NOMO-1 (cell line): ENCODE results near the gene PPM1H.
"Not testable (repeated sequence)": the region's sequence is repeated elsewhere in the genome, so short reads cannot be mapped to it uniquely, and the experiment has no call there.

ENCODE experiments used
- DNase-seq, 2 experiments: peaks; one replicate each; lab custom pipeline; 2025; ENCODE audit not compliant: unreplicated experiment in 2 of 2; lab: John Stamatoyannopoulos, UW

PPM1H gene

DNA sequence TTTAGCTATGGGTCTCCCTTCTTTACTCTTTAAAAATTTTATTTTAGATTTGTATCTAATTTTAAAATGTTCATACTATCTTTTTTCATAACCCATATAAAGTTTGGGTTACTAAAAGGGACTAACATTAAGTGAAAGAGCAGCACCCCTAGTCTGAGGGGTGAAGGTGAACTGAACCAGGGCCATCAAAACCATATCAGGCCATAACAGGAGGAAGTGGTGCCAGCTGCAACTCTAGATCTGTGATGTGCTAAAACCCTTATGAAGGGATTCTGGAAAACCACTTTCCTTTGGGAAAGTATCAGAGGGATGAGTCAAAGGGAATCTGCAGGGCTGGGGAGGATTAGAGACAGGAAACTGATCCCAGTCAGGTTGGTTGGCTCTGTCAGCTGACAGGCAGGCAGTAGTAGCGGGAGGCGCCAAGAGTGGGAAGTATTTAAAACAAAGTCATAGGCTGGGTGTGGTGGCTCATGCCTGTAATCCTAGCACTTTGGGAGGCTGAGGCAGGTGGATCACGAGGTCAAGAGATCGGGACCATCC, 162.5 kb downstream of the PPM1H start:
- no peak for DNase-seq

- no peak for DNase-seq
Measured at GRCh38 chr12:62771828-62772227, 163.1 kb downstream of the PPM1H start.

GRCh38 chr12:62770381-62770780, 164.6 kb downstream of the PPM1H start:
- no peak for DNase-seq

- DNase-seq = no peak
Measured at GRCh38 chr12:62769076-62769619, 165.8 kb downstream of the PPM1H start.

GRCh38 chr12:62767946-62768345, 167.0 kb downstream of the PPM1H start:
- no peak for DNase-seq

DNA sequence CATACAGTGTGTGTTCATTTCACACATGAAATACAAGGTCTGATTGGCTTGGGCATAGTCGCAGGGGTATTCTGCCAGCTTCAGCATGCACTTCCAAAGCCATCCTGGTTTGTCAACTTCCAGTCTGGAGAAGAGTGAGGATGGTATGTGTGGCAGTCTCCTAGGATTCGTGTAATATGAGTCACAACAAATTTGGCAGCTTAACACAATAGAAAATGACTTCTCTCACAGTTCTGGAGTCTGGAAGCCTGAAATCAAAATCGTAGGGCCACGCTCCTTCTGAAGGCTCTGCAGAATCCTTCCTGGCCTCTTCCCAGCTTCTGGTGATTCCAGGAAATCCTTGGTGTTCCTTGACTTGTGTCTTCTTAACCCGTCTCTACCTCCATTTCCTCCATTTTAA, 167.5 kb downstream of the PPM1H start:
- DNase-seq = no peak

- no peak for DNase-seq
Measured at GRCh38 chr12:62766496-62766895, 168.5 kb downstream of the PPM1H start.

DNA sequence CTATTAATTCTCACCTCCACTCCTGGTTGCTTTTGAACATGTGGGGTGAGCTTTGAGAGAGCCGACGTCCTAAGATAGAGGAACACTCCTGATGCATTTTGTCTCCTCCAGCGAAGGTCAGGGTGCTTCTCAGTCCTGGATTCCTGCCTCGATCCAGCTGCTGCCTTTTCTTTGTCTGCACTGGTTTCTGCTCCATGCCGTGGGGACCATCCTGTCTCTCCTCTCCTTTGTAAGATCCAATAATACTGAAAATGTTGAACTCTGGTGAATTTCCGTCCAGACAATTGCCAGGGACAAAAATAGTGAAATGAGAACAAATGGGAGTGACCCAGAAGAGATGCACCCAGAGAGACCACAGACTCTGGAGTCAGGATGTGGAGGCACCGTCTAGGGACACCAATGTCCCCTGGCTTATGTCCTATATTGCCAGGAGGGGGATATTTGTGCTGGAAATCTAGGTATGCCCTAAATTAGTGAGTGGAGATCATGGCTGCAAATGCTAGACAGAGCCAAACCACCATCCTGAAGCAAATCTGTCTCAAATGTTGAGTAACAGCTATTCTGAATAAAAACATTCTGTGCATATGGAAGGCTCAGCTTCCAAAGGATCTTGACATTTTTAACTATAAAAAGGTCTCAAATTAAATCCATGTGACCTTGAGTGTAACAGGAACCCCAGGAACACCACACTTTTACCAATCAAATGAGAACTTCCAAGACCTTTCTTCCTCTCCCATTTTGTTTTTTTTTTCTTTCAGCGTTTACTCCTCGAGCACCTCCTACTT, 170.9 kb downstream of the PPM1H start:
- no peak for DNase-seq

- DNase-seq = no peak
Measured at GRCh38 chr12:62763312-62763711, 171.6 kb downstream of the PPM1H start.

DNA sequence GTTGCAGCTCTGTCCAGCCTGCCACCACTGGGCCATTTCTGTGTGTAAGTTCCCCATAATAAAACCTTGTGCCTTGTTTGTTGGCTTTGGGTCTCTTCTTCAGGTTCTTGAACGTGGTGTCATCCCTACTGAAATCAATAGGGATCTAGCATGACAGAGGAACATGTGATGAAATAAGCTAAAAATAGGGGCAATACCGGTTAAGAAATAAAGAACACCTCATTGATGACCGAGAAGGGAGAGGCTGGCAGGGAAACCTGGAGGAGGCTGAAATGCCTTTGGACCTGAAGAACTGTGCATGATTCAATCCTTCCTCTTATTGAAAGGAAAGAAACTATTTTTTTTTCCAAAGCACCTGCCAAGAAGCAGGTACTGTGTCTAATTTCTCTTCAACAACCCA, 172.3 kb downstream of the PPM1H start:
- no peak for DNase-seq

DNA sequence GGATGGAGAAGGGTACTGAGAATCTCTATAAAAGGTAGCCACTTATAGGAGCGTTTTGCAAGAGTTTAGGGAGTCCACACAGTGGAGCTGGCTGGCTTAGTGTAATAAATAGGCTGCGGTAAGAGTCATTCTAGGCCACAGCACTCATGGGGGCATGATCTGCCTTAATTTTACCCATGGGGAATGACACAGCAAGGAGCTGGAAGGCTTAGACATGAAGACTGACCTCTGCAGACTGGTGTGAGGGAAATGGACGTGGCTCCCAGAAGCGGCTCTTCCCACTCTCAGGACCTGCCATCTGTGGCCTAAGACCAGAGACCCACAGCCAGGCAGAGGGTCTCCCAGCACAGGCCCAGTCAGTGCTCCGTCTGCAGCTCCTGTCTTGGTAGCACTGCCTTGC, 173.3 kb downstream of the PPM1H start:
- DNase-seq = no peak

GRCh38 chr12:62760779-62761178, 174.2 kb downstream of the PPM1H start:
- no peak for DNase-seq

DNA sequence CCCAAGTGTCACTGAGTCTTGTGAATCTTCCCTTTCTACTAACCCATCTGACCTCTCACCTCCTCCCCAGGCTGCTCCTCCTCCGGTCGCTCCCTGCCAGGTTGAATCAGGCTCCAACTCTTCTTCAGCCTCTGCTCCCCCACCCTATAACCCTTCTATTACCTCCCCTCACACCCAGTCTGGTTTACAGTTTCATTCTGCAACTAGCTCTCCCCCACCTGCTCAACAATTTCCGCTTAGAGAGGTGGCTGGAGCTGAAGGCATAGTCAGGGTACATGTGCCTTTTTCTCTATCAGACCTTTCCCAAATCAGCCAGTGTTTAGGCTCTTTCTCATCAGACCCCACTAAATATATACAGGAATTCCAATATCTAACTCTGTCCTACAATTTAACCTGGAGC, 174.6 kb downstream of the PPM1H start:
- DNase-seq = not testable (repeated sequence)

DNA sequence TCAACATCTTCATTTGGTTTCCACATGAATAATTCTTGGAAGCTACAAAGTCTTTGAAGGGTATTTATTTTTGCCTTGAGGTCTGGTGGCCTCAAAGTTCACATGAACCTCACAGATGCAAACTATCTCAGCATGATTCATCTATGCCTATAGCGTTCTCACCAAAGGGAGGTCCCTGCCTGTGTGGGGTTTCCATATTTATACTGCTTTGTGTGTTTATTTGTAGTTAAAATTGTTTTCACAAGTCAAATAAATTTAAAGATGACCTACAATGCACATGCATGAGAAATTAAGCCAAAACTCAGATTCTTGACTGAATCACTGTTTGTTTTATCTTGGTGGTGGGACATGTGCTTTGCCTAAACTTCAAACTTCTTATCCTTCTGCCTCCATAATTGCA, 176.7 kb downstream of the PPM1H start:
- no peak for DNase-seq

- DNase-seq = no peak
Measured at GRCh38 chr12:62757048-62757447, 177.9 kb downstream of the PPM1H start.

GRCh38 chr12:62754706-62755105, 180.2 kb downstream of the PPM1H start:
- no peak for DNase-seq

GRCh38 chr12:62751810-62752155, 183.2 kb downstream of the PPM1H start:
- DNase-seq = no peak

DNA sequence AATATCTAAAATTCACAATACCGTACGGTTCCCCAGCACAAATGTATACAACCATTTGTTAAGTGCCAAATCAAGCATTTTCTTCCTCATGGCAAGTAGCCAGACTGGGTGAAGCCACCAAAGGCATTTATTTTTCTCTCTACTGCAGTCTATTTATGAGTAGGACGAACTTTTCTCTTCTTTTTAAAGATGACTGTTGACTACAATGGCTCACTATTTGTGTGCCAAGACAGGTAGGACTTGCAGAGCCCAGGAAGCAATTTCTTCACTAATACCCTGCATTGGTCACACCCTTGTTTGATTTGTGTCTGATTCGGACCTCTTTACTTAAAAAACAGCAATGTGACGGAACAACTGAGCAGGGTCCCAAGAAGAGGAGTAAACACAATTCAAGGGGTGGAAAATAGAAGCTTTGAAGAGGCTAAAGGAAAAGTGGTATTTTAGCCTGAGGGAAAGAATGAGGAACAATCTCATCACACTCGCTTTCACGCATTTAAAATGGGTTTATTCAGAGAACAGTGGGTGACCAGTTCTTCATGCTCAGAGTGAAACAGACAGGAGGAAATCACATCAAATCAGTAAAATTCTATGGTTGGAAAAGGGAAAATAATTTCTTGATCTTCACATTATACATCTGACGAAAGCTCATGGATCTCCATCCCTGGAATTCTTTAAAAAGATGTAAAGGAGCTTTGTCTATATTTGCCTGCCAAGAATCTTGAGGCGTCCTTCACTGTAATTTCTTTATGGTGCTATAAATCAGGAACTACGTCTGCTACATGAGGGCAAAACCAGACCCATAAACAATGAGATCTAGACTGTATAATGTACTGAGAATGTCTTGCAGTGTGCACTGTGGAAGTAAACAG, 183.8 kb downstream of the PPM1H start:
- DNase-seq = no peak

- no peak for DNase-seq
Measured at GRCh38 chr12:62749586-62749985, 185.4 kb downstream of the PPM1H start.

DNA sequence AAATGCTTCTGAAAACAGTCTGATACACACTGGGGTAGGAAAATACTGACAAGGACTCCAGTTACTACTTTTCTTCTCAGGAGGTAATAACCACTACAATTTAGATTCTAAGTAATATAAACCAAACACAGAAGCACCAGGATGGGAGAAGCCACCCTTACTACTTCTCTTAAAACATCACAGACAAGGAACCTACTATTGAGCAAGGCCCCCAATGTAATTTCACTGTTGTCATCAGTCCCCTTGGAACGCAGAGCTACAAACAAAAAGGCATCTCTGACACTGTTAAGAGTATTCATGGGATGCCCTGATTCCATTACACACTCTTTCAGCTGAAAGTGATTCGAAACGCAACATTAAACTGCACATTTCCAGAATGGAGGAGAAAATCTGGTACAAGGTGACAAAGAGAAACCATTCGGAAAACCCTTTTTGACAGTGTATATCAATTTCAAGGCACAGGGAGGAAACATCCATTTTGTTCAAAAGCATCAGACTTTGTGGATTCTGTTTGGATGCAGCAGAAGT, 185.9 kb downstream of the PPM1H start:
- no peak for DNase-seq

- peak; percentile 75 to 79 for DNase-seq
Measured at GRCh38 chr12:62744551-62744950, 190.4 kb downstream of the PPM1H start.
